22Rv1 (cell line): Measurements from ENCODE around the gene ANKRD66.
A peak's percentile ranks its signal among the peaks of the same experiment; 100 is the strongest.

ENCODE experiments used
- H3K27ac ChIP-seq: fragments of 450-650 bp; 2 replicates; pipeline ENCODE4 v1.5.1; 2017
- CTCF ChIP-seq: fragments of 450-650 bp; IDR thresholded peaks from 2 replicates; pipeline ENCODE4 v1.5.1; 2017; ENCODE audit warnings: mild to moderate bottlenecking
- ZFX ChIP-seq: fragments of 450-650 bp; IDR thresholded peaks from 2 replicates; pipeline ENCODE4 v1.6.1; 2017; ENCODE audit warnings: antibody characterized with exemption, borderline replicate concordance

ANKRD66 gene

DNA sequence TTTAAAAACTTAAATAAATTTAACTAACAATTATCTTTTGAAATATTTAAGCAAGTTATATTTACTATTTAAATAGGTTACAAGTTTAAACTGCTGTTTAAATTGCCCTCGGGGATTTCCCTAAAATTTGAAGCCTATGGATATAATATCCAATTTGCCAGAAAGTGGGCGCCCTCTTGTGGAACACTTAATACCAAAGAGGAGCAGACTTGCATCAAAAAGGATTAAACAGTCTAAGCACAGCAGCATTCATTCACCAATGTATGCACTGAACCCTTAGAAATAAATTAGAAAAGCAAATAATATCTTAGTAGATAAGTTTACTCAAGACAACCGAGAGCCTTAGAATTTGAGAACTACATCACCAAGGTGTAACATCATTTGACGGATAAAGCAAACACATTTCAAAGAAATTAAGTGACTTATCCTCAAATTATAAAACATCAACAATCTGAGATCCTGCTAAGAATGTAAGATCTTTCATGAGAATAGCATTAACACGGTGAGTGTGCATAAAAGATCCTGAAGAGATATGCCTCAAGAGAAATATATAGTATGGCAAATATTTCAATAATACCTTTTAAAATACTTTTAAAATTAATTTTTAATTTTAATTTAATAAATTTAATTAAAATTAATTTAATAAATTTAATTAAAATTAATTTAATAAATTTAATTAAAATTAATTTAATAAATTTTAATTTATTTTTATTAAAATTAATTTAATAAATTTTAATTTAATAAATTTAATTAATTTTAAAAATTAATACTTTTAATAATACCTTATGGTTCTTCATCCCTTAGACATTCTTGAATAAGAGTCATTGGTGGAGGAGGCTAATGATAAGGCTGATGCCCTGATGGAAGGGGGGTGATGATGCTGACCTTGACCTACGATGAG, 35.0 kb downstream of the ANKRD66 start:
- no peak overlapping the region for H3K27ac ChIP-seq
- peak; percentile 94 for TF ChIP-seq CTCF
- TF ChIP-seq ZFX: no peak

GRCh38 chr6:46784535-46784934, 37.8 kb downstream of the ANKRD66 start:
- TF ChIP-seq ZFX (no peak), CTCF (no peak)
- H3K27ac ChIP-seq: no peak overlapping the region

DNA sequence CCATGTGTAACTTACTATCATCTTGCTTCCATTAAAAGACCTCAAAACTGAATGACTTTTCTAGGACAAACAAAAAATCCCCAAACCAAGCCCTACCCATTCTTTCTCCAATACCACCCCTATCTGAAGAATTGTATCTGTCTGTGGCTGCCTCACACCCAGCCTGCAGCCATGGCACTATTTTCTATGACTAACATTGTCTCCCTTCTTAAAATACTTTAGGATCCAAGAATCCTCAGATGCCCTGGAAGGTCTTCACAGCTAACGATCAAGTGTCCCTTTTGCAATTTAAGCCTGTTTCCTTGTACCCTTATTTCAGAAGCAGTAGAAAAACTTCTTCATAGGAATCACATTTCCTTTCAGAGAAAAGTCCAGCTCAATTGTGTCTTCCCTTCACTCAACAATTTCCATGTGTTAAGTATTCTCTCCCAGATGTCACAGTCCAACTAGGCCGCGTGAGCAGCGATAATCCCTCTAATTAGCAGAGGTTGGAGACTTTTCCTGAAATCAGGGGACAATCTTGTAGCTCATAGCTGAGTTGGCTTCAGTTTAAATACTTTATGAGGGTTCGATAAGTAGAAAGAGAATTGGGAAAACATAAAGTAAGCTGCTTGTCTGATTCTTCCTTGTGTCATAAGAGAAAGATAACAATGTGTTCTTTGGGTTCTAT, 41.3 kb downstream of the ANKRD66 start:
- no peak for TF ChIP-seq ZFX
- no peak for TF ChIP-seq CTCF
- H3K27ac ChIP-seq: no peak overlapping the region

GRCh38 chr6:46788791-46789190, 42.1 kb downstream of the ANKRD66 start:
- no peak overlapping the region for H3K27ac ChIP-seq
- TF ChIP-seq CTCF (no peak), ZFX (no peak)

DNA sequence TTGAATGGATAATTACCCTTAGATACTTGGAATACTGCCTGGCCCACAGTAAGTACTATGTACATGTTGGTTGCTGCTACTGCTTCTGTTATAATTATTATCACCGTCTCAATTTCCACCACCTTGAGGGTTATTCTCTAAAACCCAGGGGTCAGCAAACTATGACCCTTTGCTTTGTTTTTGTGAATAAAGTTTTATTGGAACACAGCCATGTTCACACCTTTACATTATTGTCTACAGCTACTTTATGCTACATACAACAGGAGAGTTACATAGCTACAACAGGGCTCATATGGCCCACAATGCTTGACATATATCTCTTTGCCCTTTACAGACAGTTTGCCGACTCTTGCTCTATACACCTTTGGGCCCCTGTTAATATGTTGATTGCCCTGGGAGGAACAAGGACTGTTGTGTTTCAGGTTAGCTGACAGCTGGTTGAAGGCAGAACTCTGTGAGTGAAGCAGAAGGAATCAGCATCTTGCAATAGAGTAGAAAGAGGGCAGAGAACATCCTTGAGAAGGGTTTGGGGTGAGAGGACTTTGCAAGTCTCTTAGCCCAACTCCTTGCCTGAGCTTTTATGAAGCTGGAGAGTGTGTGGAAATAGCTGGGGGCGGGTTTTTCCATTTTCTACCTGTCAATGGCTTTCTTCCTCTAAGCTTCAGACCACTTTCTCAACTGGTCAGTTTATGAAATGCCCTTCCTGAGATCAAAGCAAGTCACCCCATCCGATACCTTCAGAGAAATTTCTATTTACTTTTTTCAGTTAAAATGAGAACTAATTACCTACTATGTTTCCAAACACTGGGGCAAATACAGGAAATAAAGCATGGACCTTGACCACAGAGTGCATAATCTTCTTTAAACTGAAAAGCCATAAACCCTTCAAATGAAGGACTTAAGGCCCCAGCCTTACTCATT, 43.0 kb downstream of the ANKRD66 start:
- TF ChIP-seq CTCF: no peak
- no peak for TF ChIP-seq ZFX
- H3K27ac ChIP-seq: no peak overlapping the region

DNA sequence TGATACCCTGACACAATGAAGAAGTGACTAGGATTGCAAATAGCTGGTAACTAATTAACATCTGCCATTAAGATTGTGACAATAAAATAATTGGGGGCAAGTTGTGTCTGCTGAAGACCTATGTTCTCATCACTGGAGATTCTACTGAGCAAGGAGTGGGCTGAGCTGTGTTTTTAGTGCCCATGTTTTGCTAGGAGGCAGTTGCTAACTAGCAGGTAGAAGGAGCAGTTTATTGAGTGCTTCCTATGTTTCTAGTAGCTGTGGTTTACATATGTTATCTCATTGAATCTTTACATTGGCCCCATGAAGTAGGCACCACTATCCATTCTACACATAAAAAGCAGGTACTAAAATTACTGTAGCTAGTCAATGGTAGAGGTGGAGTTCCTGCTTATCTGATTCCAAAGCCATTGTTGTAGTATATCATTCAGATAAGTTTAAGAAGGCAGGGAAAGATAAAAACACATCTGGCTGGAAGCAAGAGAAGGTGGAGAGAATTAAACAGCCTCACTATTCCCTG, 43.7 kb downstream of the ANKRD66 start:
- TF ChIP-seq ZFX (no peak), CTCF (no peak)

More for the DNA sequence above, 43.7 kb downstream of the ANKRD66 start:
- H3K27ac ChIP-seq: no peak overlapping the region
